Naive B cell (primary cell): ENCODE data around the gene AGPAT2. TPM values are rescaled to one million over a fixed set of nuclear protein-coding genes. Genes with fewer than 3 reads are reported as not detected.

Source experiments
- ATAC-seq, 2 donors: fragments of 150-1000 bp; cut with Tn5 transposase; 2 replicates each; pipeline ENCODE4 v1.10.0; 2021; ENCODE audit warnings: low read depth in 2 of 2, mild to moderate bottlenecking in 2 of 2, moderate library complexity in 2 of 2
- DNase-seq: peaks from one replicate; pipeline ENCODE4 v3.0.0; 2022
- H3K27ac Mint-ChIP-seq, 6 donors: one replicate each; pipeline ENCODE4 v1.8.0; 2020 to 2022; ENCODE audit warnings: mild to moderate bottlenecking in 6 of 6, mixed read lengths in 6 of 6, moderate library complexity in 5 of 6, inconsistent platforms in 2 of 6
- H3K27me3 Mint-ChIP-seq, 3 donors: one replicate each; pipeline ENCODE4 v1.8.0; 2021 to 2022; ENCODE audit warnings: mixed read lengths in 3 of 3, mild to moderate bottlenecking in 1 of 3
- H3K36me3 Mint-ChIP-seq, 2 donors: one replicate each; pipeline ENCODE4 v1.8.0; 2020 to 2022; ENCODE audit warnings: mixed read lengths in 2 of 2, inconsistent platforms in 1 of 2, mild to moderate bottlenecking in 1 of 2
- H3K4me1 Mint-ChIP-seq, 3 donors: one replicate each; pipeline ENCODE4 v1.8.0; 2020 to 2022; ENCODE audit warnings: mixed read lengths in 3 of 3, inconsistent platforms in 1 of 3, mild to moderate bottlenecking in 1 of 3, moderate library complexity in 1 of 3
- H3K4me3 Mint-ChIP-seq, 8 donors: one replicate each; pipeline ENCODE4 v1.8.0; 2020 to 2022; ENCODE audit warnings: mild to moderate bottlenecking in 8 of 8, mixed read lengths in 8 of 8, moderate library complexity in 8 of 8, inconsistent platforms in 2 of 8
- H3K9me3 Mint-ChIP-seq, 7 donors: one replicate each; pipeline ENCODE4 v1.8.0; 2020 to 2022; ENCODE audit warnings: mixed read lengths in 7 of 7, mild to moderate bottlenecking in 5 of 7, inconsistent platforms in 2 of 7, moderate library complexity in 1 of 7
- polyA plus RNA-seq, 6 donors: library from polyadenylated mRNA; unstranded; fragments of 300-500 nt; fragmentation: Illumina TruSeq; gene quantifications; one replicate each; pipeline ENCODE4 v1.2.3, GENCODE V29; 2021; ENCODE audit warnings: low read depth in 6 of 6

The AGPAT2 gene
- polyA plus RNA-seq, 6 donors from 2014 or later: 36.1 to 59.9 (median 48.0) TPM

- no peak overlapping the region for H3K4me3 Mint-ChIP-seq
- DNase-seq (no peak), ATAC-seq (no peak)
- H3K9me3 Mint-ChIP-seq: peaks cover 0 to 2% (median 0%) of the 10 kb centered on the region in 7 donors
- peaks cover 33 to 47% (median 36%) of the 10 kb centered on the region in 3 donors for H3K4me1 Mint-ChIP-seq
- H3K27me3 Mint-ChIP-seq: peaks cover 32 to 58% (median 41%) of the 10 kb centered on the region in 3 donors
- no peaks in the 10 kb centered on the region for H3K36me3 Mint-ChIP-seq
- H3K27ac Mint-ChIP-seq: no peak overlapping the region
Observed at GRCh38 chr9:136653323-136654079, 33.8 kb downstream of the AGPAT2 start.

DNA sequence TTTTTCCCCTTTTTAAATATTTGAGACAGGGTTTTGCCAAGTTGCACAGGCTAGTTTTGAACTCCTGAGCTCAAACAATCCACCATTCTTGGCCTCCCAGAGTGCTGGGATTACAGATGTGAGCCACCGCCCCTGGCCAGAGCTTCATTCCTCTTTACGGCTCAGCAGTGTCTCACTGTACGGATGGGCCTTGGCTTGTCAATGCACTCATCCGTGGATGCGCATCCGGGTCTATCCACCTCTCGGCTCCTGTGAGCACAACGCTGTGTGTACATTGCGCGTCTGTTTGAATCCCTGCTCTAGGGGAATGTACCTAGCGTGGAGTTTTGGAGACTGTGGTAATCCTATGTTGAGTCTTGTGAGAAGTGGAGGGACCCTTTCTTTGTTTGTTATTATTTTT, 35.4 kb downstream of the AGPAT2 start:
- Mint-ChIP-seq H3K4me1 (peaks cover 25 to 37% (median 29%) of the 10 kb centered on the region in 3 donors), H3K36me3 (no peaks in the 10 kb centered on the region), H3K27me3 (peaks cover 21 to 49% (median 32%) of the 10 kb centered on the region in 3 donors), H3K4me3 (peak overlapping the region in 1 of 8 donors; percentile 29), H3K27ac (no peak overlapping the region), H3K9me3 (no peaks in the 10 kb centered on the region)
- DNase-seq (no peak), ATAC-seq (no peak)

- Mint-ChIP-seq H3K36me3 (no peaks in the 10 kb centered on the region), H3K27ac (peak overlapping the region in 2 of 6 donors; percentile 69 to 72)
Observed at GRCh38 chr9:136650648-136651047, 36.6 kb downstream of the AGPAT2 start.

DNA sequence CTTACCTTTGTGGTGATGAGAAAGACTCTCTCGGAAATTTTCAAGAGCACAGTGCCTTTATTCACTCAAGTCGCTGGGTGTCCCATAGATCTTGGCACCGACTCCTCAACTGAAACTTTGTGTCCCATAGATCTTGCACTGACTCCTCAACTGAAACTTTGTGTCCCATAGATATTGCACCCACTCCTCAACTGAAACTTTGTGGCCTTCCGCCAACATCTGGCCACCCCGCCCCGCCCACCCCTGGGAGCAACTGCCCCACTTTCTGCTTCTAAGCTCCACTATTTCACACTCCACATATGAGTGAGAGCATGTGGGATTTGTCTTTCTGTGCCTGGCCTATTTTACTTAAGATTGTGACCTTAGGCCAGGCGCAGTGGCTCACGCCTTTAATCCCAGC, 37.2 kb downstream of the AGPAT2 start:
- H3K9me3 Mint-ChIP-seq: no peaks in the 10 kb centered on the region
- DNase-seq (no peak), ATAC-seq (no peak)
- H3K4me1 Mint-ChIP-seq: peaks cover 12 to 32% (median 17%) of the 10 kb centered on the region in 3 donors
- no peaks in the 10 kb centered on the region for H3K36me3 Mint-ChIP-seq
- H3K27me3 Mint-ChIP-seq: peaks cover 11 to 38% (median 17%) of the 10 kb centered on the region in 3 donors
- H3K27ac Mint-ChIP-seq: peak overlapping the region in 2 of 6 donors; percentile 64 to 74
- no peak overlapping the region for H3K4me3 Mint-ChIP-seq

More at GRCh38 chr9:136650648-136651047, 36.6 kb downstream of the AGPAT2 start:
- Mint-ChIP-seq H3K4me3 (peak overlapping the region in 5 of 8 donors; percentile 3 to 56 (median 30)), H3K9me3 (no peaks in the 10 kb centered on the region), H3K4me1 (peaks cover 15 to 32% (median 22%) of the 10 kb centered on the region in 3 donors), H3K27me3 (peaks cover 11 to 44% (median 23%) of the 10 kb centered on the region in 3 donors)
- peak; percentile 77 to 84 for ATAC-seq
- DNase-seq: peak; percentile 40

DNA sequence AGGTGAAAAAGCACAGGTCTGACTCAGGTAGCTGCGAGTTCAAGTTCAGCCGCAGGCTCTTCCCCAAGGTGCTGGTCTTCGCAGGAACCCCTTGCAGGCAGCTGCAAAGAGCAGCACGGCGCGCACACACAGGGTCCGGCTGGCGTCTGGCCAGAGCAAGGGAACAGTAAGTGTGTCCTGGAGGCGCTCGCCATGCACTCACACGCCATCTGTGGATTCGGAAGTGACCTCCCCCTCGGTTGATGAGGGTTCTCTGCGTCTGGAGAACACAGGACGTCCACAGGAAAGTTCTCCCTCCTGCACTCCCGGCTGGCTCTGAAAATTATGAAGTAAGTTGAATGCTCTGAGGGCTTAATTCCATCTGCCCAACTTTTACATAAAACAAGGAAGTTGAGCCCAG, 38.5 kb downstream of the AGPAT2 start:
- Mint-ChIP-seq H3K4me1 (peaks cover 12 to 37% (median 20%) of the 10 kb centered on the region in 3 donors), H3K27ac (peak overlapping the region in 1 of 6 donors; percentile 57), H3K36me3 (no peaks in the 10 kb centered on the region), H3K9me3 (no peaks in the 10 kb centered on the region), H3K27me3 (peaks cover 13 to 36% (median 14%) of the 10 kb centered on the region in 3 donors), H3K4me3 (no peak overlapping the region)
- ATAC-seq (no peak), DNase-seq (no peak)

- ATAC-seq: no peak
- Mint-ChIP-seq H3K4me1 (peaks cover 12 to 38% (median 24%) of the 10 kb centered on the region in 3 donors), H3K36me3 (no peaks in the 10 kb centered on the region), H3K27me3 (peaks cover 7 to 25% (median 13%) of the 10 kb centered on the region in 3 donors), H3K4me3 (peak overlapping the region in 5 of 8 donors; percentile 16 to 72 (median 59)), H3K27ac (peak overlapping the region in 2 of 6 donors; percentile 10 to 92), H3K9me3 (peaks cover 0 to 2% (median 0%) of the 10 kb centered on the region in 7 donors)
- no peak for DNase-seq
Observed at GRCh38 chr9:136646827-136647711, 40.2 kb downstream of the AGPAT2 start.

- ATAC-seq (no peak), DNase-seq (no peak)
- Mint-ChIP-seq H3K36me3 (no peaks in the 10 kb centered on the region), H3K27ac (peak overlapping the region in 2 of 6 donors; percentile 16 to 42), H3K4me3 (peak overlapping the region in 3 of 8 donors; percentile 30 to 60 (median 47)), H3K9me3 (peaks cover 0 to 2% (median 0%) of the 10 kb centered on the region in 7 donors), H3K4me1 (peaks cover 12 to 38% (median 24%) of the 10 kb centered on the region in 3 donors), H3K27me3 (peaks cover 7 to 23% (median 13%) of the 10 kb centered on the region in 3 donors)
Observed at GRCh38 chr9:136645903-136646754, 41.1 kb downstream of the AGPAT2 start.

DNA sequence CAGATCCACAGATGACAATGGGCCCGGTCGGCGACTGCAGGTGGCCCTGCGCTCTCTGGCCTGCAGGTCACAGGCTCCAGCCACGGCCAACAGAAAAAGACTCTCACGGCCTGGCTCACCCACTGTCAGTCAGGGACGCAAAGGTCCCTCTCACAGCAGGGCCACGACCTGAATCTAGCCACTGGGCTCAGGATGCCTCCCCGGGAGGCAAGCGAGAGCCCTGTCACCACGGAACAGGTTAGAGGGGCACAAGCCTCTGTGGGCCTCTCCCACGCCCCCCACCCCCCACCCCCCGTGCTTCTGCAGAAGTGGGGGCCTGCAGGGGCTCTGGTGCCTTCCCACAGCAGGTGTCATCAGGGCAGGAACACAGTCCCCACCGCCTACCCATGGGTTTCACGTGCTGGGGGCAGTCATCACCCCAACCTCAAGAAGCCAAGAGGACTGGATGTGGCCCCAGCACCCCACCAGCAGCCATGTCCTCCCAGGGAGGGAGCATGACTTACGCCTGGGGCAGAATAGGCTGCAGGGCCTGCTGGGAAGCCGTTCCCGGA, 41.8 kb downstream of the AGPAT2 start:
- Mint-ChIP-seq H3K4me1 (peaks cover 5 to 31% (median 17%) of the 10 kb centered on the region in 3 donors), H3K27ac (peak overlapping the region in 1 of 6 donors; percentile 42), H3K36me3 (no peaks in the 10 kb centered on the region), H3K9me3 (peaks cover 0 to 2% (median 0%) of the 10 kb centered on the region in 7 donors), H3K4me3 (peak overlapping the region in 6 of 8 donors; percentile 37 to 73 (median 44)), H3K27me3 (peaks cover 7 to 30% (median 8%) of the 10 kb centered on the region in 3 donors)
- no peak for ATAC-seq
- DNase-seq: no peak

- no peak overlapping the region for H3K27ac Mint-ChIP-seq
- peaks cover 0 to 2% (median 0%) of the 10 kb centered on the region in 7 donors for H3K9me3 Mint-ChIP-seq
Observed at GRCh38 chr9:136644593-136645351, 42.5 kb downstream of the AGPAT2 start.

DNA sequence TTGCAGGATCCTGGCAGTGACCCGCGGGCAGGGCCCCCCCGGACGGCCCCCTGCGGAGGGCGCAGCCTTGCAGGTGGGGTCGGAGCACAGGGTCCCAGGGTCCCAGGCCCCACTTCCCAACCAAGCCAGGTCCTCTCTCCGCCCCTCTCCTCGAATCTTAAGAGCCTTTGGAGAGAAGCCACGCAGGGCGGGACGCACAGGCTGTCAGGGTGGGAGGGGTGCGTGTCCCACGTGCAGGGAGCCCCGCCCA, 43.0 kb downstream of the AGPAT2 start:
- Mint-ChIP-seq H3K9me3 (peaks cover 0 to 2% (median 0%) of the 10 kb centered on the region in 7 donors), H3K4me1 (peaks cover 5 to 28% (median 12%) of the 10 kb centered on the region in 3 donors), H3K36me3 (no peaks in the 10 kb centered on the region), H3K4me3 (peak overlapping the region in 2 of 8 donors; percentile 58 to 61), H3K27me3 (peaks cover 7 to 30% (median 8%) of the 10 kb centered on the region in 3 donors), H3K27ac (no peak overlapping the region)
- ATAC-seq: peak in 1 of 2 donors; percentile 4
- no peak for DNase-seq

More at GRCh38 chr9:136644593-136645351, 42.5 kb downstream of the AGPAT2 start:
- ATAC-seq: peak; percentile 95 to 96
- Mint-ChIP-seq H3K27me3 (peaks cover 7 to 30% (median 8%) of the 10 kb centered on the region in 3 donors), H3K4me1 (peaks cover 5 to 28% (median 12%) of the 10 kb centered on the region in 3 donors), H3K4me3 (peak overlapping the region in 6 of 8 donors; percentile 9 to 73 (median 44)), H3K36me3 (no peaks in the 10 kb centered on the region)
- DNase-seq: peak; percentile 78

DNA sequence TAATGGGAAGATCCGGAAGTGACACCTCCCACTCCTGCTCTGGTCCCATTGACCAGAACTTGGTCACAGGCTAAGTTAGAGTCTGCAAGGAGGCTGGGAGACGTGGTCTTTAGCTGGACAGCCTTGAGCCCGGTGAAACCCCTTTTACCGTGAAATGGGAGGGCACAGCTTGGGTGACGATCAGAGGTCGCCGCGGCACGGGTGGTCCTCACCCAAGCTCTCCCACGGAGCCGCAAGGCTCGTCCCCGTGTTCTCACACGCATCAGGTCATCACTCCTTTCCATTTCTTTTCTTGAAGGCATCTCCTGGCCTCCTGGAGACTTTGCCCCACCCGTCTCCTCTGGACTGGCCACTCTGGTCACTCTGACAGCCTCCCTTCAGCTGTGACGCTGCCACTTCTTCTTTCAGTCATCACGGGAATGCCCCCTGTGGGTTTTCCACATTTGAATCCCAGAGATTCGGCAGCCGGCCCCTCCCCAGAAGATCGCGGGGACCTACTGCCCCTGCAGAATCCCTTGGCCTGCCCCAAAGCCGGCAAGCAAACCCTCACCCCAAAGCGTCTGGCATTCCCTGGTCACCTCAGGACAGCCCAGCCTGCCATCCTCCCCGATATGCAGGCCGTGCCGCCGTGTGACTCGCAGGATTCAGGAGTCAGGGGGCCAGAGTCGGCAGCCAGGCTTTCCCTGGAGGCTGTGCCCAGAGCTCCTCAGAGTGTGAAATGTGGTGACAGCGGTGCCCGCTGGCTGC, 43.5 kb downstream of the AGPAT2 start:
- ATAC-seq: no peak
- no peaks in the 10 kb centered on the region for H3K36me3 Mint-ChIP-seq
- peaks cover 5 to 28% (median 12%) of the 10 kb centered on the region in 3 donors for H3K4me1 Mint-ChIP-seq
- no peak overlapping the region for H3K27ac Mint-ChIP-seq
- H3K27me3 Mint-ChIP-seq: peaks cover 7 to 30% (median 8%) of the 10 kb centered on the region in 3 donors
- H3K4me3 Mint-ChIP-seq: peak overlapping the region in 6 of 8 donors; percentile 16 to 71 (median 58)
- peaks cover 0 to 2% (median 0%) of the 10 kb centered on the region in 7 donors for H3K9me3 Mint-ChIP-seq
- no peak for DNase-seq
